Keratinocyte (primary cell): ENCODE measurements around the gene ULK3. TPM values are rescaled to one million over a fixed set of nuclear protein-coding genes. Genes with fewer than 3 reads are reported as not detected.
A peak's percentile ranks its signal among the peaks of the same experiment; 100 is the strongest.

Experiments used
- DNase-seq: peaks from one replicate; pipeline ENCODE4 v3.0.0-alpha.2; 2011; ENCODE audit warnings: low read depth, missing footprints, low spot score
- FAIRE-seq: peaks from 2 replicates; lab custom pipeline; 2011; peaks lifted over from hg19 to GRCh38; lab: Jason Lieb, UNC
- H2AFZ ChIP-seq: 2 replicates; pipeline ENCODE4 v1.6.0; 2012; ENCODE audit warnings: low read length, control low read depth, inconsistent platforms; ENCODE audit not compliant: control insufficient read depth
- H3K27ac ChIP-seq: 2 replicates; pipeline ENCODE4 v1.5.1; 2011; ENCODE audit warnings: low read length; ENCODE audit not compliant: control insufficient read depth, insufficient read depth
- H3K27me3 ChIP-seq: 3 replicates; pipeline ENCODE4 v1.6.0; 2011; ENCODE audit warnings: low read length; ENCODE audit not compliant: control insufficient read depth, insufficient read depth; ENCODE audit errors: extremely low read depth
- H3K36me3 ChIP-seq, 2 experiments: 2 replicates in 1 of 2; 3 replicates in 1 of 2; pipeline ENCODE4 v1.5.1; 2011; ENCODE audit warnings: low read length in 2 of 2, mild to moderate bottlenecking in 1 of 2; ENCODE audit not compliant: control insufficient read depth in 2 of 2, insufficient read depth in 2 of 2; ENCODE audit errors: extremely low read depth in 1 of 2
- H3K4me1 ChIP-seq: 3 replicates; pipeline ENCODE4 v1.5.1; 2011; ENCODE audit warnings: low read length; ENCODE audit not compliant: control insufficient read depth, insufficient read depth; ENCODE audit errors: extremely low read depth
- H3K4me2 ChIP-seq: 3 replicates; pipeline ENCODE4 v1.6.0; 2011; ENCODE audit warnings: low read depth, low read length; ENCODE audit not compliant: control insufficient read depth, insufficient read depth; ENCODE audit errors: extremely low read depth
- H3K4me3 ChIP-seq, 3 experiments: fragments of 200-600 bp in 1 of 3; sonication (generic) in 1 of 3; 2 replicates in 2 of 3; 3 replicates in 1 of 3; pipeline ENCODE4 v1.5.1; 2011 to 2016; ENCODE audit warnings: low read length in 3 of 3, mild to moderate bottlenecking in 3 of 3, control low read depth in 2 of 3, inconsistent platforms in 1 of 3, low read depth in 1 of 3, mixed read lengths in 1 of 3, mixed run types in 1 of 3, moderate library complexity in 1 of 3; ENCODE audit not compliant: control insufficient read depth in 2 of 3, insufficient read depth in 2 of 3; ENCODE audit errors: extremely low read depth in 1 of 3
- H3K79me2 ChIP-seq: 2 replicates; pipeline ENCODE4 v1.6.0; 2012; ENCODE audit warnings: low read length; ENCODE audit not compliant: control insufficient read depth, insufficient read depth
- H3K9ac ChIP-seq: 3 replicates; pipeline ENCODE4 v1.6.0; 2011; ENCODE audit warnings: low read length; ENCODE audit not compliant: control insufficient read depth, insufficient read depth; ENCODE audit errors: extremely low read depth
- H3K9me1 ChIP-seq: 3 replicates; pipeline ENCODE4 v1.6.0; 2011; ENCODE audit warnings: low read length; ENCODE audit not compliant: control insufficient read depth, insufficient read depth; ENCODE audit errors: extremely low read depth
- H3K9me3 ChIP-seq: 2 replicates; pipeline ENCODE4 v1.5.1; 2012; ENCODE audit warnings: low read depth, low read length; ENCODE audit not compliant: control insufficient read depth
- H4K20me1 ChIP-seq: 3 replicates; pipeline ENCODE4 v1.6.0; 2011; ENCODE audit warnings: low read length; ENCODE audit not compliant: control insufficient read depth, insufficient read depth; ENCODE audit errors: extremely low read depth
- CTCF ChIP-seq, 3 experiments: IDR thresholded peaks in 1 of 3; conservative IDR thresholded peaks in 1 of 3; optimal IDR thresholded peaks in 1 of 3; 2 replicates in 2 of 3; 3 replicates in 1 of 3; pipeline versions ENCODE3 to v1.5.1; 2011; ENCODE audit warnings: low read length in 3 of 3, mild to moderate bottlenecking in 3 of 3, moderate library complexity in 2 of 3, control low read depth in 1 of 3, inconsistent platforms in 1 of 3; ENCODE audit not compliant: insufficient read depth in 2 of 3; ENCODE audit errors: extremely low read depth in 1 of 3
- EZH2 ChIP-seq: IDR thresholded peaks from one replicate; pipeline ENCODE4 v1.6.1; 2012; ENCODE audit warnings: inconsistent platforms, mild to moderate bottlenecking, low read length, moderate library complexity
- dilution Hi-C: fragments of 300-500 bp; cut with MboI; formaldehyde crosslinking; loops from one replicate; pipeline ENCODE4 v1.7.0; 2020; ENCODE audit warnings: low sequenced_read_pairs; ENCODE audit not compliant: extremely low pct_ligation_motif_present
- polyA plus RNA-seq, 5 experiments: library from polyadenylated mRNA; depleted of rRNA in 3 of 5; stranded (reverse) in 3 of 5; stranded (forward) in 1 of 5; unstranded in 1 of 5; fragments of >200 nt; gene quantifications; 1 replicate in 1 of 5; 2 replicates in 3 of 5; 3 replicates in 1 of 5; pipeline versions ENCODE4 v1.2.1 to v1.2.3, GENCODE V29; 2011 to 2012; ENCODE audit warnings: missing spikeins in 2 of 5, low read depth in 1 of 5, low replicate concordance in 1 of 5

ULK3 gene
- polyA plus RNA-seq, 1 donor (not counting 4 experiments of a cell fraction or from before 2014, with no cell fraction given) = 16.5 TPM

DNA sequence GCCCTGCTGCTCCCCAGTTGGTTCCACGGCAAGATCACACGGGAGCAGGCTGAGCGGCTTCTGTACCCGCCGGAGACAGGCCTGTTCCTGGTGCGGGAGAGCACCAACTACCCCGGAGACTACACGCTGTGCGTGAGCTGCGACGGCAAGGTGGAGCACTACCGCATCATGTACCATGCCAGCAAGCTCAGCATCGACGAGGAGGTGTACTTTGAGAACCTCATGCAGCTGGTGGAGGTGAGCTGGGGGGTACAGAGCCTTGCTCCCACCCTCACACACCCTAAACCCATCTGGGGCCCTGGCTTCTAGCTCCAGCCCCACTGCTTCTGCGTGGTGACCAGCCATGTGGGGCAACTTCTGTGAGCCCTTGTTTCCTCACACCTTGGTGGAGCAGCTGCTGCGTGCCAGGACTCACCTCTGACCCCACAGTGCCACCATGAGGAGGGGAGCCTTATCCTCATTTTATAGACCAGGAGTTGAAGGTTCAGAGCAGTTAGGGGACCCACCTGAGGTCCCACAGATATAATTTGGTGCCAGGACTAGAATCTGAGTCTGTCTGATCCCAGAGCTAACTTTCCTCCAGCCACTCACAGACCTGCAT lies 43.6 kb downstream of the ULK3 start:
- peaks cover 35% of the 10 kb centered on the region for H3K79me2 ChIP-seq
- no peak overlapping the region for H3K4me3 ChIP-seq
- dilution Hi-C loops = no loop called here
- peaks cover 31% of the 10 kb centered on the region for H3K4me1 ChIP-seq
- peak overlapping the region; percentile 87 for H3K4me2 ChIP-seq
- no peaks in the 10 kb centered on the region for H3K27me3 ChIP-seq
- peak overlapping the region; percentile 85 for H3K9ac ChIP-seq
- FAIRE-seq (no peak), DNase-seq (no peak)
- H3K9me3 ChIP-seq = no peaks in the 10 kb centered on the region
- H3K36me3 ChIP-seq = peaks cover 31 to 36% of the 10 kb centered on the region in 2 experiments
- H3K27ac ChIP-seq = peak overlapping the region; percentile 98
- peaks cover 6% of the 10 kb centered on the region for H4K20me1 ChIP-seq
- H2AFZ ChIP-seq = no peak overlapping the region
- TF ChIP-seq CTCF (optimal IDR thresholded peaks at IDR 0.05 in 1 of 3, IDR thresholded peaks at IDR 0.05 in 1 of 3, conservative IDR thresholded peaks at IDR 0.05 in 1 of 3; ENCODE audit: extremely low read depth in 1 of 3, insufficient read depth in 2 of 3, low read length in 3 of 3) = no peak
- TF ChIP-seq EZH2 = no peak
- peaks cover 7% of the 10 kb centered on the region for H3K9me1 ChIP-seq

- H3K9ac ChIP-seq = no peak overlapping the region
- TF ChIP-seq CTCF (optimal IDR thresholded peaks at IDR 0.05 in 1 of 3, IDR thresholded peaks at IDR 0.05 in 1 of 3, conservative IDR thresholded peaks at IDR 0.05 in 1 of 3; ENCODE audit: extremely low read depth in 1 of 3, insufficient read depth in 2 of 3, low read length in 3 of 3) (no peak), EZH2 (no peak)
- peaks cover 34% of the 10 kb centered on the region for H3K4me1 ChIP-seq
- H3K36me3 ChIP-seq = peaks cover 27 to 29% of the 10 kb centered on the region in 2 experiments
- H3K4me2 ChIP-seq = no peak overlapping the region
- dilution Hi-C loops = no loop called here
- peaks cover 7% of the 10 kb centered on the region for H3K9me1 ChIP-seq
- no peak overlapping the region for H2AFZ ChIP-seq
- peaks cover 8% of the 10 kb centered on the region for H4K20me1 ChIP-seq
- DNase-seq = no peak
- peaks cover 35% of the 10 kb centered on the region for H3K79me2 ChIP-seq
- H3K4me3 ChIP-seq = no peak overlapping the region
- no peaks in the 10 kb centered on the region for H3K9me3 ChIP-seq
- H3K27me3 ChIP-seq = no peaks in the 10 kb centered on the region
- no peak for FAIRE-seq
- H3K27ac ChIP-seq = peak overlapping the region; percentile 98
These were observed 44.3 kb downstream of the ULK3 start for GRCh38 chr15:74798388-74799254.
